Keratinocyte (primary cell): ENCODE data around the gene MAB21L2. TPM values are rescaled to one million over a fixed set of nuclear protein-coding genes. Genes with fewer than 3 reads are reported as not detected.

Source experiments
- DNase-seq: peaks from one replicate; pipeline ENCODE4 v3.0.0-alpha.2; 2011; ENCODE audit warnings: low read depth, missing footprints, low spot score
- FAIRE-seq: peaks from 2 replicates; lab custom pipeline; 2011; peaks lifted over from hg19 to GRCh38; lab: Jason Lieb, UNC
- H2AFZ ChIP-seq: 2 replicates; pipeline ENCODE4 v1.6.0; 2012; ENCODE audit warnings: low read length, control low read depth, inconsistent platforms; ENCODE audit not compliant: control insufficient read depth
- H3K27ac ChIP-seq: 2 replicates; pipeline ENCODE4 v1.5.1; 2011; ENCODE audit warnings: low read length; ENCODE audit not compliant: control insufficient read depth, insufficient read depth
- H3K27me3 ChIP-seq: 3 replicates; pipeline ENCODE4 v1.6.0; 2011; ENCODE audit warnings: low read length; ENCODE audit not compliant: control insufficient read depth, insufficient read depth; ENCODE audit errors: extremely low read depth
- H3K36me3 ChIP-seq, 2 experiments: 2 replicates in 1 of 2; 3 replicates in 1 of 2; pipeline ENCODE4 v1.5.1; 2011; ENCODE audit warnings: low read length in 2 of 2, mild to moderate bottlenecking in 1 of 2; ENCODE audit not compliant: control insufficient read depth in 2 of 2, insufficient read depth in 2 of 2; ENCODE audit errors: extremely low read depth in 1 of 2
- H3K4me1 ChIP-seq: 3 replicates; pipeline ENCODE4 v1.5.1; 2011; ENCODE audit warnings: low read length; ENCODE audit not compliant: control insufficient read depth, insufficient read depth; ENCODE audit errors: extremely low read depth
- H3K4me2 ChIP-seq: 3 replicates; pipeline ENCODE4 v1.6.0; 2011; ENCODE audit warnings: low read depth, low read length; ENCODE audit not compliant: control insufficient read depth, insufficient read depth; ENCODE audit errors: extremely low read depth
- H3K4me3 ChIP-seq, 3 experiments: fragments of 200-600 bp in 1 of 3; sonication (generic) in 1 of 3; 2 replicates in 2 of 3; 3 replicates in 1 of 3; pipeline ENCODE4 v1.5.1; 2011 to 2016; ENCODE audit warnings: low read length in 3 of 3, mild to moderate bottlenecking in 3 of 3, control low read depth in 2 of 3, inconsistent platforms in 1 of 3, low read depth in 1 of 3, mixed read lengths in 1 of 3, mixed run types in 1 of 3, moderate library complexity in 1 of 3; ENCODE audit not compliant: control insufficient read depth in 2 of 3, insufficient read depth in 2 of 3; ENCODE audit errors: extremely low read depth in 1 of 3
- H3K79me2 ChIP-seq: 2 replicates; pipeline ENCODE4 v1.6.0; 2012; ENCODE audit warnings: low read length; ENCODE audit not compliant: control insufficient read depth, insufficient read depth
- H3K9ac ChIP-seq: 3 replicates; pipeline ENCODE4 v1.6.0; 2011; ENCODE audit warnings: low read length; ENCODE audit not compliant: control insufficient read depth, insufficient read depth; ENCODE audit errors: extremely low read depth
- H3K9me1 ChIP-seq: 3 replicates; pipeline ENCODE4 v1.6.0; 2011; ENCODE audit warnings: low read length; ENCODE audit not compliant: control insufficient read depth, insufficient read depth; ENCODE audit errors: extremely low read depth
- H3K9me3 ChIP-seq: 2 replicates; pipeline ENCODE4 v1.5.1; 2012; ENCODE audit warnings: low read depth, low read length; ENCODE audit not compliant: control insufficient read depth
- H4K20me1 ChIP-seq: 3 replicates; pipeline ENCODE4 v1.6.0; 2011; ENCODE audit warnings: low read length; ENCODE audit not compliant: control insufficient read depth, insufficient read depth; ENCODE audit errors: extremely low read depth
- CTCF ChIP-seq, 3 experiments: IDR thresholded peaks in 1 of 3; conservative IDR thresholded peaks in 1 of 3; optimal IDR thresholded peaks in 1 of 3; 2 replicates in 2 of 3; 3 replicates in 1 of 3; pipeline versions ENCODE3 to v1.5.1; 2011; ENCODE audit warnings: low read length in 3 of 3, mild to moderate bottlenecking in 3 of 3, moderate library complexity in 2 of 3, control low read depth in 1 of 3, inconsistent platforms in 1 of 3; ENCODE audit not compliant: insufficient read depth in 2 of 3; ENCODE audit errors: extremely low read depth in 1 of 3
- EZH2 ChIP-seq: IDR thresholded peaks from one replicate; pipeline ENCODE4 v1.6.1; 2012; ENCODE audit warnings: inconsistent platforms, mild to moderate bottlenecking, low read length, moderate library complexity
- dilution Hi-C: fragments of 300-500 bp; cut with MboI; formaldehyde crosslinking; loops from one replicate; pipeline ENCODE4 v1.7.0; 2020; ENCODE audit warnings: low sequenced_read_pairs; ENCODE audit not compliant: extremely low pct_ligation_motif_present
- polyA plus RNA-seq, 5 experiments: library from polyadenylated mRNA; depleted of rRNA in 3 of 5; stranded (reverse) in 3 of 5; stranded (forward) in 1 of 5; unstranded in 1 of 5; fragments of >200 nt; gene quantifications; 1 replicate in 1 of 5; 2 replicates in 3 of 5; 3 replicates in 1 of 5; pipeline versions ENCODE4 v1.2.1 to v1.2.3, GENCODE V29; 2011 to 2012; ENCODE audit warnings: missing spikeins in 2 of 5, low read depth in 1 of 5, low replicate concordance in 1 of 5

MAB21L2 gene
- polyA plus RNA-seq, 1 donor (not counting 4 experiments of a cell fraction or from before 2014, with no cell fraction given), result not detected

- Histone ChIP-seq H3K4me3 (no peak overlapping the region), H3K4me1 (no peaks in the 10 kb centered on the region), H3K79me2 (no peaks in the 10 kb centered on the region), H3K27ac (no peak overlapping the region), H3K27me3 (no peaks in the 10 kb centered on the region), H3K9ac (no peak overlapping the region), H3K4me2 (no peak overlapping the region), H3K36me3 (peaks cover 8 to 10% of the 10 kb centered on the region in 2 experiments), H4K20me1 (no peaks in the 10 kb centered on the region), H2AFZ (no peak overlapping the region), H3K9me3 (peaks cover 2% of the 10 kb centered on the region), H3K9me1 (no peaks in the 10 kb centered on the region)
- dilution Hi-C loops, result no loop called here
- FAIRE-seq (no peak), DNase-seq (no peak)
- TF ChIP-seq CTCF (optimal IDR thresholded peaks at IDR 0.05 in 1 of 3, IDR thresholded peaks at IDR 0.05 in 1 of 3, conservative IDR thresholded peaks at IDR 0.05 in 1 of 3; ENCODE audit: extremely low read depth in 1 of 3, insufficient read depth in 2 of 3, low read length in 3 of 3) (no peak), EZH2 (no peak)
Measured at GRCh38 chr4:150584111-150584915, 2.4 kb downstream of the MAB21L2 start.

GRCh38 chr4:150585611-150586010, 3.7 kb downstream of the MAB21L2 start:
- no peak overlapping the region for H3K27ac ChIP-seq
- dilution Hi-C loops, result no loop called here
- no peak for FAIRE-seq
- no peaks in the 10 kb centered on the region for H3K27me3 ChIP-seq
- TF ChIP-seq EZH2, result no peak
- TF ChIP-seq CTCF (optimal IDR thresholded peaks at IDR 0.05 in 1 of 3, IDR thresholded peaks at IDR 0.05 in 1 of 3, conservative IDR thresholded peaks at IDR 0.05 in 1 of 3; ENCODE audit: extremely low read depth in 1 of 3, insufficient read depth in 2 of 3, low read length in 3 of 3), result no peak
- no peak overlapping the region for H3K4me2 ChIP-seq
- H3K9me3 ChIP-seq, result peaks cover 2% of the 10 kb centered on the region
- H3K36me3 ChIP-seq, result peaks cover 8 to 10% of the 10 kb centered on the region in 2 experiments
- H2AFZ ChIP-seq, result no peak overlapping the region
- no peak overlapping the region for H3K9ac ChIP-seq
- H3K4me1 ChIP-seq, result no peaks in the 10 kb centered on the region
- no peaks in the 10 kb centered on the region for H3K9me1 ChIP-seq
- H3K4me3 ChIP-seq, result no peak overlapping the region
- no peak for DNase-seq
- no peaks in the 10 kb centered on the region for H3K79me2 ChIP-seq
- H4K20me1 ChIP-seq, result no peaks in the 10 kb centered on the region
